GM12864 (cell line): Measurements from ENCODE around the gene ANAPC16.

ENCODE experiments used
- DNase-seq: peaks from one replicate; pipeline ENCODE4 v3.0.0-alpha.2; 2011; ENCODE audit warnings: low read depth
- H3K4me3 ChIP-seq: 2 replicates; pipeline ENCODE4 v1.5.1; 2011; ENCODE audit warnings: mild to moderate bottlenecking, low read depth, low read length, control low read depth
- CTCF ChIP-seq: IDR thresholded peaks from 2 replicates; pipeline ENCODE4 v1.5.1; 2011; ENCODE audit warnings: low read depth, mild to moderate bottlenecking, moderate library complexity, low read length, control low read depth, inconsistent platforms; ENCODE audit errors: missing control alignments

The ANAPC16 gene

GRCh38 chr10:72257051-72257892 lies 41.5 kb downstream of the ANAPC16 start:
- H3K4me3 ChIP-seq: no peak overlapping the region
- TF ChIP-seq CTCF: no peak
- no peak for DNase-seq

GRCh38 chr10:72258617-72259016 lies 42.8 kb downstream of the ANAPC16 start:
- no peak for TF ChIP-seq CTCF
- DNase-seq: no peak
- no peak overlapping the region for H3K4me3 ChIP-seq

GRCh38 chr10:72259491-72260238 lies 43.9 kb downstream of the ANAPC16 start:
- no peak for DNase-seq
- peak overlapping the region; percentile 57 for H3K4me3 ChIP-seq
- TF ChIP-seq CTCF: no peak

GRCh38 chr10:72260239-72260975 lies 44.6 kb downstream of the ANAPC16 start:
- peak overlapping the region; percentile 57 for H3K4me3 ChIP-seq
- DNase-seq: no peak
- TF ChIP-seq CTCF: no peak

- peak overlapping the region; percentile 57 for H3K4me3 ChIP-seq
- DNase-seq: peak; percentile 72
- no peak for TF ChIP-seq CTCF
Measured at GRCh38 chr10:72260976-72261783, 45.4 kb downstream of the ANAPC16 start.

GRCh38 chr10:72261784-72262404 lies 46.1 kb downstream of the ANAPC16 start:
- peak overlapping the region; percentile 57; the same call in 1 of the 2 replicates for H3K4me3 ChIP-seq
- TF ChIP-seq CTCF: no peak

More at GRCh38 chr10:72261784-72262404, 46.1 kb downstream of the ANAPC16 start:
- DNase-seq: no peak
